Stimulated activated memory B cell treated with anti-CD40 and anti-IgM and Interleukin-4, amounts not matched to agents 10 μg/mL and 1 μg/mL and 100 μg/mL, for 72 hours (primary cell): ENCODE data around the gene STRIP2.
A peak's percentile ranks its signal among the peaks of the same experiment; 100 is the strongest.
"Not testable (repeated sequence)": the region's sequence is repeated elsewhere in the genome, so short reads cannot be mapped to it uniquely, and the experiment has no call there.

Source experiments
- ATAC-seq: fragments of 150-1000 bp; cut with Tn5 transposase; 2 replicates; pipeline ENCODE4 v1.10.0; 2021
- H3K27ac Mint-ChIP-seq: one replicate; pipeline ENCODE4 v1.8.0; 2022; ENCODE audit warnings: mild to moderate bottlenecking, mixed read lengths
- H3K27me3 Mint-ChIP-seq: one replicate; pipeline ENCODE4 v1.8.0; 2022; ENCODE audit warnings: mixed read lengths
- H3K36me3 Mint-ChIP-seq: one replicate; pipeline ENCODE4 v1.8.0; 2022; ENCODE audit warnings: mixed read lengths
- H3K4me1 Mint-ChIP-seq: one replicate; pipeline ENCODE4 v1.8.0; 2022; ENCODE audit warnings: mixed read lengths
- H3K4me3 Mint-ChIP-seq: one replicate; pipeline ENCODE4 v1.8.0; 2022; ENCODE audit warnings: mild to moderate bottlenecking, moderate library complexity, mixed read lengths
- H3K9me3 Mint-ChIP-seq: one replicate; pipeline ENCODE4 v1.8.0; 2022; ENCODE audit warnings: mixed read lengths

The STRIP2 gene

DNA sequence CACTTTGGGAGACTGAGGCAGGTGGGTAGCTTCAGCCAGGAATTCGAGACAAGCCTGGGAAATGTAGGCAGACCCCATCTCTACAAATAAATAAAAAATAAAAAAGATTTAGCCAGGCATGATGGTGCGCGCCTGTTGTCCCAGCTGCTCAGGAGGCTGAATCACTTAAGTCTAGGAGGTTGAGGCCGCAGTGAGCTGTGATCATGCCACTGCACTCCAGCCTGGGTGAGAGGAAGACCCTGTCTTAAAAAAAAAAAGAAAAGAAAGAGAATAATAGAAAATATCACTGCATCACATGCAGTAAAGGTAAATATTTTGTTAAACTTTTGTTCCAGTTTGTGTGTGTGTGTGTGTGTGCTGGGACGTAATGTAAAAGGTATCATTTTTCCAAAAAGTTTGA, 3.0 kb downstream of the STRIP2 start:
- no peak overlapping the region for H3K4me3 Mint-ChIP-seq
- peaks cover 20% of the 10 kb centered on the region for H3K4me1 Mint-ChIP-seq
- no peak overlapping the region for H3K27ac Mint-ChIP-seq
- H3K36me3 Mint-ChIP-seq, result no peaks in the 10 kb centered on the region
- H3K27me3 Mint-ChIP-seq, result peaks cover 33% of the 10 kb centered on the region
- no peak for ATAC-seq
- H3K9me3 Mint-ChIP-seq, result no peaks in the 10 kb centered on the region

DNA sequence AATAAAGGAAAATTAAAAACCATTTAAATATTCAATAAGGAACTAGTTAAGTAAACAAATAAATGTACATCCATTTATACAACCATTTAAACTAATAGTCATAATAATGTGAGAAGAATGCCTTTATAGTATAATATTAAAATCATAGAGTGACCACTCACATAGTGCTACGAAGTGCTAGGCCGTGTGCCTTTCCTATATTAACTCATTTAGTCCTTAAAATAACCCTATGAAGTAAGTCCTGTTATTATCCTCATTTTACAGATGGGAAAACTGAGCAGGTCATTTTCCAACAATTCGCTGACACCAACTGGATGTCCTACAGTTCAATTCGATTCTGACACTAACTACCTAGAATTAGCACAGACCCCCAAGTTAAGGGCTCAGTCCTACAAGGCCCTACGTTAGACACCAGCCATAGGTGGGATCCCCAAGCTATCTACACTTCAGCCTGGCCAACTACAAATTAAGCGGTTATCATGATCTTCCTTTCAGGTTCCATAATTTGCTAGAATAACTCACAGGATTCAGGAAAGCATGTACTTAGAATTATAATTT, 4.1 kb downstream of the STRIP2 start:
- no peak for ATAC-seq
- H3K4me1 Mint-ChIP-seq, result peaks cover 11% of the 10 kb centered on the region
- H3K27me3 Mint-ChIP-seq, result peaks cover 23% of the 10 kb centered on the region
- H3K27ac Mint-ChIP-seq, result no peak overlapping the region
- no peaks in the 10 kb centered on the region for H3K9me3 Mint-ChIP-seq
- H3K4me3 Mint-ChIP-seq, result no peak overlapping the region
- H3K36me3 Mint-ChIP-seq, result no peaks in the 10 kb centered on the region

DNA sequence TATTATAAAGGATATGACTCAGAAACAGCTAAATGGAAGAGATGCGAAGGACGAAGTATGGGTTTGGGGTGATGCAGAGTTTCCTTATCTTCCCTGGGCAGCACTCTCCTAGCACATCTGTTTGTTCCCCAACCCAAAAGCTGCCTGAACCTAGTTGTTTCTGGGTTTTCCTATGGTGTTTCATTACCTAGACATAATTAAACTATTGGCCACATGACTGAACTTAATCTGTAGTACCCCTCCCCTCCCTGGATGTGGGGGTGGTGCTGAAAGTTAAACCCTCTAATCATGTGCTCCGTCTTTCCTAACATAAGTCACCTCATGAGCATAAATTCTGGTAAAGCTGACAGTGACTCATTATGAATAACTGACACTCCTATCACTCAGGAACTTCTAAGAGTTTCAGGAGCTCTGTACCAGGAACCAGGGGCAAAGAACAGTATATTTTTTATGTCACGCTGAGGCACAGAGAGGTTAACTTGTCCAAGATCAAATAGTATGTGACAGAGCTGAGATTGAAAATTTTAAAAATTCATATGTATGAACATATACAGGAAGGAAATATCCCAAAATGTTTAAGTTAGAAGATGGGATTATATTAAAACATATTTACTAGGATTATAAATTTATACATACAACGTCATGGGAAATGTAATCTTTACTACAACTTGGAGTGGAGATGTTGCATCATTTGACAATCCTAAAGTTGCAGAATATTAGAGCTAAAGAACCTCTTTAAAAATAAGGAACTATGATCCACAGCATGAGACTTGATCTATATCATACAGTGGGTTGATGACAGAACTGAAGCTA, 4.8 kb downstream of the STRIP2 start:
- peaks cover 23% of the 10 kb centered on the region for H3K27me3 Mint-ChIP-seq
- H3K4me3 Mint-ChIP-seq, result no peak overlapping the region
- peaks cover 7% of the 10 kb centered on the region for H3K4me1 Mint-ChIP-seq
- no peak for ATAC-seq
- no peak overlapping the region for H3K27ac Mint-ChIP-seq
- H3K9me3 Mint-ChIP-seq, result no peaks in the 10 kb centered on the region
- no peaks in the 10 kb centered on the region for H3K36me3 Mint-ChIP-seq

DNA sequence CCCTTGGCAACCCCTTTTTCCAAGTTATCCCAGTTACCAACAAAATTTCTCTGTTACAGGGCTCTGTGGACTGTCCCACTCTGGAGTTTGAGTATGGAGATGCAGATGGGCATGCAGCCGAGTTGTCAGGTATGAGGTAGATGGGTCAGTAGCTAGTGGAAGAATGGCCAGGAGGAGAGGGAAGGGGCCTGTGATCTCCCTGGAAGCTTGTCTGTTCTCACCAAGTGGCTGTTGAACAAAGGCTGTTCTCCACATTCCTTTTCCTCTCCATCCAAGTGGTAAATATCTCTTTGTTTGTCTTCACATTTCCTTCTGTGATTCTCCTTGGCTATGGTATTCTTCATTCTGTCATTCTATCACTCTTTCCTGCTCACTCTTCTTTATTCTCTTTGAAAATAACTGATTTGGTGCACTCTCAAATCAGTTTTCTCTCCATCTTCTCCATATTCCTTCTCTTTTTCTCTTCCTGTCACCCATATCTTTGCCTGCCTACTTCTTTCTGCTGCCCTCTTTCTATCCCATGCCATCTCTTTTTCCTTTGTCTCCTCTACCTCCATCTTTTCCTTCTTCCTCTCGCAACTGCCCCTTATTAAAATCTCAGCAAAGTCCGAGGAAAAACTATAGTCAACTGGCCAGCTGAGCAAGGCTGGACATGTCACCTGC, 5.9 kb downstream of the STRIP2 start:
- Mint-ChIP-seq H3K36me3 (no peaks in the 10 kb centered on the region), H3K9me3 (no peaks in the 10 kb centered on the region), H3K4me3 (no peak overlapping the region), H3K27ac (no peak overlapping the region), H3K4me1 (peaks cover 2% of the 10 kb centered on the region), H3K27me3 (peaks cover 18% of the 10 kb centered on the region)
- no peak for ATAC-seq

DNA sequence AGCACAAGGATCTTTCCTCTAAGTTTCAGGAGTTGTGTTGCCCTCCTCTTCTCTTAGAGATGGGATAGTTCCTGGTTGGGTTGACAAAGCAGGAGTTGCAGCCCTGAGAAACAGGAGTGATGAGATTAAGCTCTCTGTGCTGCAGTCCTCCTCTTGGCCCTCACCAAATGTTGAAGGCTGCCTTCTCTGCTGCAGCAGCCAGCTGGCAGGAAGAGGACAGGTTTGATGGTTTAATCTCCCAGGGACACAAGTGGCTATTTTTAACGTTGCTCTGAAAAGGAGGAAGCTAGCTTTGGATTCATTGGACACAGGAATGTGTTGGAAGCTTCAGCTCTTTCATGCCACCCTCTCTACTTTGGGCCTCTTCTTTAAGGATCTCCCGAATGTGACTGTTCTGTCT, 9.4 kb downstream of the STRIP2 start:
- no peaks in the 10 kb centered on the region for H3K27me3 Mint-ChIP-seq
- ATAC-seq, result no peak
- H3K36me3 Mint-ChIP-seq, result peaks cover under 1% of the 10 kb centered on the region
- H3K9me3 Mint-ChIP-seq, result peaks cover 1% of the 10 kb centered on the region
- H3K4me1 Mint-ChIP-seq, result no peaks in the 10 kb centered on the region
- H3K4me3 Mint-ChIP-seq, result no peak overlapping the region
- no peak overlapping the region for H3K27ac Mint-ChIP-seq

DNA sequence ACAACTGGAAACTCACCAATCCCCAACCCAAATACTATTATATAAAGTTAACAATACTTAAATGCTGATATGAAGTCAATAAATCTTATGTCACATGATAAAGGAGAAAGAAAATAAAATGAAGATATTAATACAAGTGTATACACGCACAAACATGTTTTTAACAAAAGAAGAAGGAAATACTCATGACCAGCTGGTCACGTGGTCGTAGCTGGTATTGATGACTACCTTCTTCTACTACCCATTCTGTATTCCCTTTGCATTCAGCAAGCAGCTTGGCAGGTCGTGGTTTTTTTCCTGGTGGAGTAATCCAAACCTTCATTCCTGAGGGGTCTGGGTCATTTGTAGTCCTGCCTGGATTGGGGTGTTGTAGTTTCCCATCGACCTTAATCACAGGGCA, 10.5 kb downstream of the STRIP2 start:
- H3K27me3 Mint-ChIP-seq, H3K4me1 Mint-ChIP-seq, H3K36me3 Mint-ChIP-seq, H3K9me3 Mint-ChIP-seq, H3K27ac Mint-ChIP-seq, H3K4me3 Mint-ChIP-seq, ATAC-seq: not testable (repeated sequence)

DNA sequence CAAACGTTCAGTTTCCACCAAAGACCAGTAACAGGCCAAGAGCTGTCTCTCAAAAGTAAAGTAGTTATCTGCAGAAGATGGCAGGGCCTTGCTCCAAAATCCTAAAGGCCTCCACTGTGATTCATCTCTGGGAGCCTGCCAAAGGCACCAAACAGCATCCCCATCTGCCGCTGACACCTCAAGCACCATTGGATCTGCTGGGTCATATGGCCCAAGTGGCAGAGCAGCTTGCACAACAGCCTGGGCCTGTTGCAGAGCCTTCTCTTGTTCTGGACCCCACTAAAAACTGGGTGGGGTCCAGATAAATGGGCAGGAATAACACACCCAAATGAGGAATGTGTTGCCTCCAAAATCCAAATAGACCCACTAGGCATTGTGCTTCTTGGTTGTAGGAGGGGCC, 12.7 kb downstream of the STRIP2 start:
- H3K9me3 Mint-ChIP-seq, ATAC-seq, H3K4me1 Mint-ChIP-seq, H3K27ac Mint-ChIP-seq, H3K27me3 Mint-ChIP-seq, H3K36me3 Mint-ChIP-seq, H3K4me3 Mint-ChIP-seq: not testable (repeated sequence)

DNA sequence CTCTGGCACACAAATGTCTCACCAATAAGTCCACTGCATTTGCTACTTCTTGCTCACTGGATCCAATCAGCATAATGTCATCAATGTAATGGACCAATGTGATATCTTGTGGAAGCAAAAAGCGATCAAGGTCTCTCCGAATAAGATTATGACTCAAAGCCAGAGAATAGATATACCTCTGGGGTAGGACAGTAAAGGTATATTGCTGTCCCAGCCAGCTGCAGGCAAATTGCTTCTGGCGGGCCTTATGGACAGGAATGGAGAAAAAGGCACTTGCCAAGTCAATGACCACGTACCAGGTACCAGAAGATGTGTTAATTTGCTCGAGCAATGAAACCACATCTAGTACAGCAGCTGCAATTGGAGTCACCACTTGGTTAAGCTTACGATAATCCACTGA, 13.2 kb downstream of the STRIP2 start:
- H3K4me1 Mint-ChIP-seq, H3K4me3 Mint-ChIP-seq, H3K9me3 Mint-ChIP-seq, H3K27me3 Mint-ChIP-seq, H3K36me3 Mint-ChIP-seq, H3K27ac Mint-ChIP-seq, ATAC-seq: not testable (repeated sequence)

DNA sequence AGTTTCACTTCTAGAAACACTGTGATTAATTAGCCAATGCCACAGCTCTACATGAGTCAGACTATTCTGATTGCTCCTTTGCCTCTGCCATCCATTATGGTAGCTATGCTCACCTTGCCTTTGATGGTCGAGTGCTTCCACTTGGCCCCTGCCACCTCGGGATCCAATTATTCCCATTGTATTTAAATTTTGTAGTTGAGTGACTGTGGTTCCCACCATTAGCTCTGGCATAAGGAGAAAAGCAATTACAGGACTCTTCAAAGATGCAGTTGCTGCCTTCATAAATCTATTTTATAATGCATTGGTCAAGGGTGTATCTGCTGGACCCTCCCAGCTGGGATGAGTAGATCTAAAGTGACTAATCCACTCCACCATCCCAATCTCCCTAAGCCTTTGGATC, 14.4 kb downstream of the STRIP2 start:
- H3K4me3 Mint-ChIP-seq, H3K9me3 Mint-ChIP-seq, ATAC-seq, H3K4me1 Mint-ChIP-seq, H3K36me3 Mint-ChIP-seq, H3K27ac Mint-ChIP-seq, H3K27me3 Mint-ChIP-seq: not testable (repeated sequence)

DNA sequence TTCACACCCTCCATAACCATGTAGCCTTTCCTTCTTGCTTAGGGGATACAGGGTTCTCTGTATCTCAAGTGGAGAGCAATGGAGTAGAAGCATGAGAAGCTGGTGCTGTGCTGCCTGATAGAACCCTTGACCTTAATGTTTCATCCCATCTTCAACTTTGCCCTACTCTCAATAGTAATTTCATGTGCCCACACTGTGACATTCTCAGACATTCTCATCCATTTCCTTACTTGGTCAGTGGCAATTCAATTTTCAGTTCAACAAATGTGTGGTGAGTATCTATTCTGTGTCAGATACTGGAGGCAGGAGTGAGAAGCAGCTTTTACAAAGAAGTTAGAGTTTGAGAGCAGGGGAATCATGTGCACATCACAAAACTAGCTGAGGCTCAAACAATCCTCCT, 16.1 kb downstream of the STRIP2 start:
- ATAC-seq, result peak; percentile 61
- Mint-ChIP-seq H3K36me3 (peaks cover 8% of the 10 kb centered on the region), H3K4me3 (no peak overlapping the region), H3K4me1 (no peaks in the 10 kb centered on the region), H3K27me3 (no peaks in the 10 kb centered on the region), H3K9me3 (peaks cover 7% of the 10 kb centered on the region), H3K27ac (no peak overlapping the region)

DNA sequence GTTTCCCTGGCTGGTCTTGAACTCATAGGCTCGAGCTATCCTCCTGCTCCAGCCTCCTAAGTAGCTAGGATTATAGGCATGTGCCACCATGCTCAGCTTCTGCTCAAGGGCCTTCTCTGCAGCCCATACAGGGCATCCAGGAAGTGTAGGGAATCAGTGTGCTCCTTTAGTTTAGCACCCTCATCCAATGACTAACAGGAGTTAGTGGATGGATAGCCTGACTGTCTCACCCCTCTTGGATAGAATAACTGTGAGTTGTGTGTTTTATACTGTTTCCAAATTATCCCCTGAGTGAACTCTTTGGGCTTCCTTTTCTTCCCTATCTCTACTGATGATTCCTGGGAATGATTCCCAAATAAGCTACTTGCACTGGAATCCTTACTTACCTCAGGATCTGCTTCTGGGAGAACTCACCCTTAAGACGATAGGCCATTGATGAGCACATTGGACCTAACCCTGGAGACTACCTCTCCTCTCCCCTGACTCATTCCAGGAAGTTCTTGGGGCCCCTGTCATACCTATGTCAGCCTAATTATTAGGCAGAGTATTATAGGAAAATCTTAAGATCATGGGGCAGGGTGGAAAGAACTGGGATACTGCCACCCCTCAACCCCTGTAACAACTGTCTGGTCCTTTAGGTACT, 18.5 kb downstream of the STRIP2 start:
- no peak overlapping the region for H3K4me3 Mint-ChIP-seq
- no peaks in the 10 kb centered on the region for H3K4me1 Mint-ChIP-seq
- peaks cover 7% of the 10 kb centered on the region for H3K9me3 Mint-ChIP-seq
- H3K27me3 Mint-ChIP-seq, result no peaks in the 10 kb centered on the region
- peaks cover 8% of the 10 kb centered on the region for H3K36me3 Mint-ChIP-seq
- no peak for ATAC-seq
- no peak overlapping the region for H3K27ac Mint-ChIP-seq

DNA sequence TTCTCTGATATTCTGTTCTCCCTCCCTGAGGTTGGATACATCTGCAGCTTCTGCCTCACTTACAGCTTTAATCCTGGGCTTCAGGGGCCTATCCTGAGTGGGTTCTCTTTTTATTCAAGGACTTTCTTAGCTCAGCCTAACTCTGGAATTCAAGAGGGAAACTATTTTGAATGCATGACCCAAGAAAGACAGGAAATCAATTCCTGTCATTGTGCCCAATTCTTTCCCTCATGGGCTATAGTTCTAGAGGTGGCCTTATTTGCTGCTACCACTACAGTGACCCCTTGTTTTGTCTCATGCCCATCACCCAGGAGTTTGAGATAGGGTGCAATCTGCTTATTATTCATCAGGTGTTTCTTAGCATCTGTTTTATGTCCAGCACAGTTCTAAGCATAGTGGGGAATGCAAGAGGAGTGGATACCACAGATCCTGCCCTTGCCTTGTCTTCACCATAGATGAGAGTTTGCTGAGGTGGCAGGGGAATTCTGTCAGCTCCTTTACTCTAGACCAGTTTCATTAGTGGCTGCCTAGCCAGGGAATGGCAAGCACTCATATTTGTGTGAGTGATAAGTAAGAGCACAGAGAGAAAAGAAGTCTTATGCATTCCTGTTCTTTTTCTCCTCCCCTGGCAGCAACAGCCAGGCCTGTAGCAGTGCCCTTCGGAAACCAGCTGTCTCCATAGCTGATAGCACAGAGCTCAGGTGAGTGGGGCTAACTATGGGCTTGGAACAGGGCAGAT, 19.4 kb downstream of the STRIP2 start:
- Mint-ChIP-seq H3K27me3 (no peaks in the 10 kb centered on the region), H3K4me1 (no peaks in the 10 kb centered on the region), H3K9me3 (peaks cover 5% of the 10 kb centered on the region), H3K36me3 (peaks cover 7% of the 10 kb centered on the region), H3K4me3 (no peak overlapping the region), H3K27ac (no peak overlapping the region)
- no peak for ATAC-seq

DNA sequence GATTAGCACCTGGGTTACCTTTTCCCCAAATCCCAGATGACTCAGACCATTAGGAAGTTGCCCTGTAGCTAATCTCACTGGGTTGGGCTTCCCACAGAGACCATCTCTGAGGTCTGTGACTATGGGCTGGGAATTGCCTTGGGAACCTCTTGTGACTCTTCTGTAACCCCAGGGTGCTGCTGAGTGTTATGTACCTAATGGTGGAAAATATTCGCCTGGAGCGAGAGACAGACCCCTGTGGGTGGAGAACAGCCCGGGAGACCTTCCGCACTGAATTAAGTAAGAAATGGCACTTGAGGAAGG, 20.0 kb downstream of the STRIP2 start:
- Mint-ChIP-seq H3K4me3 (no peak overlapping the region), H3K27ac (no peak overlapping the region), H3K4me1 (no peaks in the 10 kb centered on the region), H3K9me3 (peaks cover under 1% of the 10 kb centered on the region), H3K27me3 (no peaks in the 10 kb centered on the region), H3K36me3 (peaks cover 2% of the 10 kb centered on the region)
- ATAC-seq, result no peak

DNA sequence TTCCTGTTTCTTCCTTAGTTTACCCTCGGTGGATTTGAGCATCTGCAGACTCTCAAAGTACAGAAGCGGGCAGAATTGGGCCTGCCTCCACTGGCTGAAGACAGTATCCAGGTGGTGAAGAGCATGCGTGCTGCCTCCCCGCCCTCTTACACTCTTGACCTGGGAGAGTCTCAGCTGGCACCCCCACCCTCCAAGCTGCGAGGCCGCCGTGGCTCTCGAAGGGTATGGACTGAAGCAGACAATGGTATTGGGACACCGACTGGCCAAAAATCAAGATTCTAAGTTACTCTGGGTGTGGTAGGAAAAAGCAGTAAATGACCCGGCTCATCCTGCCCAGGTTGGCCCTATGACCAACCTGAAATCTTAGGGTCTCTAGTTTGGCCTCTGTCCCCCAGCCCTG, 22.2 kb downstream of the STRIP2 start:
- Mint-ChIP-seq H3K27ac (no peak overlapping the region), H3K9me3 (no peaks in the 10 kb centered on the region), H3K4me1 (no peaks in the 10 kb centered on the region), H3K27me3 (no peaks in the 10 kb centered on the region), H3K4me3 (no peak overlapping the region), H3K36me3 (no peaks in the 10 kb centered on the region)
- no peak for ATAC-seq

DNA sequence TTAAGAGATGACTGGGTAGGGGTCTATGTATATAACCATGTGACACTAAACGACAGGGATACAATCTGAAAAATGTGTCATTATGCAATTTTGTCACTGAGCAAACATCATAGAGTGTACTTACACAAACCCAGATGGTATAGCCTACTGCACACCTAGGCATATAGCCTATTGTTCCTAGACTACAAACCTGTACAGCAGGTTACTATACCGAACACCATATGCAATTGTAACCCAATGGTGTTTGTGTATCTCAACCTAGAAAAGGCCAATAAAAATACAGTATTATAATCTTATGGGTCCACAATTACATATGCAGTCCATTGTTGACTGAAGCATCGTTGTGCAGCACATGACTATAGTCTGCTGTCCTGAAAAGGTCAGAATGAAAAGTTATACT, 22.9 kb downstream of the STRIP2 start:
- Mint-ChIP-seq H3K27ac (no peak overlapping the region), H3K36me3 (no peaks in the 10 kb centered on the region), H3K4me1 (no peaks in the 10 kb centered on the region), H3K27me3 (no peaks in the 10 kb centered on the region), H3K4me3 (no peak overlapping the region), H3K9me3 (no peaks in the 10 kb centered on the region)
- ATAC-seq, result no peak
